Upper lobe of left lung (tissue), 4 donors: ENCODE data around the gene DNAJC18.

Experiments
- EP300 ChIP-seq, 4 donors: sonication (generic); formaldehyde crosslinking; IDR thresholded peaks; one replicate each; pipeline ENCODE4 v1.5.1; 2017; ENCODE audit warnings: antibody characterized with exemption in 4 of 4, control low read depth in 2 of 4
- POLR2A ChIP-seq, 4 donors: fragments of 450-650 bp; IDR thresholded peaks; one replicate each; pipeline ENCODE4 v1.5.1; 2016 to 2017; ENCODE audit warnings: antibody characterized with exemption in 4 of 4, mild to moderate bottlenecking in 2 of 4
- POLR2AphosphoS5 ChIP-seq, 2 donors: sonication (generic); formaldehyde crosslinking; IDR thresholded peaks; one replicate each; pipeline ENCODE4 v1.5.1; 2017; ENCODE audit warnings: antibody characterized with exemption in 2 of 2
- TF ChIP-seq, protein P1 (sequence below), 6 experiments: fragments of 450-650 bp in 4 of 6; fragments of 200-600 bp in 2 of 6; sonication (generic) in 2 of 6; IDR thresholded peaks; one replicate each; pipeline ENCODE4 v1.5.1; 2016 to 2019; ENCODE audit warnings: antibody characterized with exemption in 6 of 6

GRCh38 chr5:139360384-139360783, 78.9 kb downstream of the DNAJC18 start:
- TF ChIP-seq POLR2A (IDR thresholded peaks at IDR 0.05) (no peak), POLR2AphosphoS5 (IDR thresholded peaks at IDR 0.05) (no peak), EP300 (IDR thresholded peaks at IDR 0.05) (no peak)
- TF ChIP-seq, protein P1, sequence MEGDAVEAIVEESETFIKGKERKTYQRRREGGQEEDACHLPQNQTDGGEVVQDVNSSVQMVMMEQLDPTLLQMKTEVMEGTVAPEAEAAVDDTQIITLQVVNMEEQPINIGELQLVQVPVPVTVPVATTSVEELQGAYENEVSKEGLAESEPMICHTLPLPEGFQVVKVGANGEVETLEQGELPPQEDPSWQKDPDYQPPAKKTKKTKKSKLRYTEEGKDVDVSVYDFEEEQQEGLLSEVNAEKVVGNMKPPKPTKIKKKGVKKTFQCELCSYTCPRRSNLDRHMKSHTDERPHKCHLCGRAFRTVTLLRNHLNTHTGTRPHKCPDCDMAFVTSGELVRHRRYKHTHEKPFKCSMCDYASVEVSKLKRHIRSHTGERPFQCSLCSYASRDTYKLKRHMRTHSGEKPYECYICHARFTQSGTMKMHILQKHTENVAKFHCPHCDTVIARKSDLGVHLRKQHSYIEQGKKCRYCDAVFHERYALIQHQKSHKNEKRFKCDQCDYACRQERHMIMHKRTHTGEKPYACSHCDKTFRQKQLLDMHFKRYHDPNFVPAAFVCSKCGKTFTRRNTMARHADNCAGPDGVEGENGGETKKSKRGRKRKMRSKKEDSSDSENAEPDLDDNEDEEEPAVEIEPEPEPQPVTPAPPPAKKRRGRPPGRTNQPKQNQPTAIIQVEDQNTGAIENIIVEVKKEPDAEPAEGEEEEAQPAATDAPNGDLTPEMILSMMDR (IDR thresholded peaks at IDR 0.05) = no peak
